ENCODE data around the gene C20orf144.

The C20orf144 gene

DNA sequence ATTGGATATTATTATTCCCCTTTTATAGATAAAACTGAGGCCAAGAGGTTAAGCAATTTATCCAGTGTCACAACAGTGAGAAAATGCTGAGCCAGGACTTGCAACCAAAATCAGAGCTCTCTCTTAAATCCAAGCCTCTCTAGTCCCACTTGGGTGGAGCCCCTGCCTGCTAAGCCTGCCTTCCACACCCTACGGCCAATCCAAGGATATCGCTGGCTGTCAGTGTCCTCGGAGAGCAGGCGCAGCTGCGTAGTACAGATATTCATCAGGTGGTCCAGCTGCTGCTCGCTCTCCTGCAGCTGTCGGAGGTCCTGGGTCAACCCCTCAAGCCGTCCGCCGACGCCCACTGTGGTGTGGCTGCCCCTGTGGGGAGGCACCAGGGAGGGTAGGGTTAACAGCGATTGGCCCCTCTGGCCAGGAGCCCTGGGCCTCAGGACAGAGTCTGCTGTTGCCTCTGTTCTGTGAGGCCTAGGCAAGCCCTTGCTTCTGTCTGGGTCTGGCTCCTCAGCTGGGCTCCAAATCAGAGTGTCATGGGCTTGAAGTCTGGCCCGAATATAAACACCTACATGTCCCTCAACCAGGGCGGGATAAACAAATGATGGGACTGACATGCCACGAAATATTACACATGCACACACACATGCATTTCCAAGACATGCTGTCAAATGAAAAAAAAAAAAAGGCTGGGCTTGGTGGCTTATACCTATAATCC lies 16.0 kb downstream of the C20orf144 start:
- no peak for DNase-seq

DNA sequence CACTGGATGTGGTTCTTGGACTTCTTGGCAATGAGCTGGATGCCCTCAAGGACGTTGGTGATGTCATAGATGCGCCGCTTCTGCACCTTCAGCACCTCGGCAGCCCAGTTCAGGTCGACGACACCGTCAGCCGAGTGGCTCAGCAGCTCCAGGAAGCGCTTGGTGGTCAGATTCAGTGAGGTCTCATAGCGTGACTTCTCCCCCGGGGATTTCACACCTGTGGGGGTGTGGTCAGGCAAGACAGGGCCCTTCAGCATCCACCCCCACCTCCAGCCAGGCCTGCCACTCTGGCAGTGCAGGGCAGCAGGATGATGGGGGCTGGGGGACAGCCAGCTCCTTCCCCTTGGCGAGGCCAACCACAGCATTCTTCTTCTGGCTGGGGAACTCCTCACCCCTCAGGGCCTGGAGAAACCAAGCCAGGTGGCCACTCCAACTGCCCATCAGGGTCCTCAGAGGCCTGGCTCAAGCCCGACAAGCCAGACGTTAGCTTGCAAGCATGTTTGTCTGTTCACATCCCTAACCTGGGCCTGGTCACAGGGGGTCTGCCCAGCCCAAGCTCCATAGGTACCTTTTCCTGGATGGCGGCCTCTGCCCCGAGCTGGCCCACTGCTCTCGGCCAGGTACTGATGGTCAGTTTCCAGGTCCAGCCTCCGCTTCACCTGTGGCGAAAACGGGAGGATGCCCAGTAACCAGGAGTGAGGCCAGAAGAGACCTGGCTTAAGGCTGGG lies 17.8 kb downstream of the C20orf144 start:
- peak; percentile 51 for DNase-seq

DNA sequence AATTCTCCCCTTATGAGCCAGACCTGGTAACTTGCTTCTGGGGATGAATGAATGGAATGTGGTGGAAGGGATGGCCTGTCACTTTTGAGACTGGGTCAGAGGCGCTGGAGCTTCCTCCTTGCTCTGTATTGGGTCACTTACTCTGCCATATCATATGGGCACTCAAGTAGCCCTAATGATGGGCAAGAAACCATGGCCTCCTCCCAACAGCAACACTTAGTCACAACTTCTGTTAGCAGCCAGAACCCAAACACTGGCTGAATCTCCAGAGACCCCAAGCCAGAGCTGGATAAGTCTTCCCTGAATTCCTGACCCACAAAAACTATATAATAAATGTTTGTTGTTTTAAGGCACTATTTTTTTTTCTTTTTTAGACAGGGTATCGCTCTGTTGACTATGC lies 18.6 kb downstream of the C20orf144 start:
- no peak for DNase-seq

DNA sequence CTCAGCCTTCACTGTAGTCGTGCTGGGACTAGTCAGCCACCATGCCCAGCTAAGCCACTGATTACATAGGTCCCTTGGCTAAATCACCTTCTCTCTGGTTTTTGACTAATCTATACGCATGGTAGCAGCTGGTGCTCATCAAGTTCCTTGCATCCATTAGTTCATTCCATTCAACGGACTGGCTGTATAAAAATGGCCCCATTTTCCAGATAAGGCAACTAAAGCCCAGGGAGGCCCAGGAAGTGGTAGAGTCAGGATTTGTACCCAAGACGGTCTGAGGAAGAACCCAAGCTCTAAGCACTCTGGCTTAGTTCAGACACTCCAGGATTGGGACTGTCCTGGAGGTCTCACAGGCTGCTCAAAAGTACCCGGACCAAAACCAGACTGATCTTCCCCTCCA lies 19.2 kb downstream of the C20orf144 start:
- DNase-seq = no peak

DNA sequence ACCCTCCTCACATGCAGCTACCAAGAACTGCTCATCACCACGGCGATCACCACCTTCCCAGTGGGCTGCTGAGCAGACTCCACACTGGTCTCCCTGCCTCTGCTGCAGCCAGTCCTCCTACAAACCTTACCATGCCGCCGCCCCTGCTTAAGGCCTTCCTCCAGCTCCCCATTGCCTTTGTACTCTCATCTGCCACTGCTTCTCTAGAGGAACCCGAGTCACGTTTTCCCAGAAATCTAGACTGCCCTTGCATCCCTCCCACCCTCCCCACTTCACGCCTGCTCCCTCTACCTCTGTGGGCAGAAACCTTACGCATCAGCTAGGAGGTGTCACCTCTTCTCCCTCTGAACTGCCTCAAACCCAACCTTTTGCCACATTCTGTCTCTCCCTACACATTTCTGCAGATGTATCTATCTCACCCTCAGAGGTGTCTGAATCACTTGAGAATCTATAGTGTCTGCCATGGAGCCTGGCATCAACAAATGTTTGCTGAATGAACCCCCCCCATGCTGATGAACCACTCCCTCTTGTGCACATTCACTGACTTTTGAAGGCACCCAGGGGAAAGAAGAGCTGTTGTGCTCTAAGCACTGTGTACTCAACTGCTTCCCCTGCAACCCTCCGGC lies 19.7 kb downstream of the C20orf144 start:
- peak; percentile 43 for DNase-seq

DNA sequence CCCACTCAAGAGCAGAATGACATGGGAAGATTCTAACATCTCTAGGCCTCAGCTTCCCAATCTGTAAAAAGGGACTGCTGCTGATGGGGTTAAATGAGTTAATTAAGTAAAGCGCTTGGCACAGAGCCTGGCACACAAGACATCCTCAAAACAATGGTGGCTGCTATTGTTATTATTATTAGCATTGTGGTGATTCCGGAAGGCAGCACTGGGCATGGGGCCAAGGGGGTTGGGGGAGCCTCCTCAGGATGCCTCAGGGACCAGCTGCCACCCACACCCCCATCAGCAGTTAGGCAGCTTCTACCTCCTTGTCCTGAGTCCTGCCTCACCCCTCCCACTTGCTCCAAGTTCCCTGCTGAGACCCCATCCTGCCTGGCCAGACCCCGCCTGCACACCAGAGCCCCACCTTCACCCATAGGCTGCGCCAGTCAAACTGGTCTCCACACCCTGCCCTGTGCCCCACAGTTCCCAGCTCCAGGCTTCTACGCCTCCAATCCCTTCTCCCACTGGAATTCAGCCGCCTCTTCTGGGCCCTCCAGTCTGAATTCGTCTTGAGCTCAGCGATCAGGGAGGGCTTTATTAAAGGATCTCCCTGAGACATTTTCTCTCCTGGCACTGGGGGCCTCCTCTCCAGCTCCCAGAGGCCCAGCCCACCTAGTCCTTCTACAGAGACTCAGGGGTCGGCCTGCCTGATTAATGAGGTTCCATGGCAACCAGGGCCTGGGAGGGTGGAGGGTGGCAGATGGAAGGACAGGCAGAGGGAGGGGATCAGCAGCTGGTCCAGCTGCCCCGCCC lies 22.6 kb downstream of the C20orf144 start:
- no peak for DNase-seq

DNA sequence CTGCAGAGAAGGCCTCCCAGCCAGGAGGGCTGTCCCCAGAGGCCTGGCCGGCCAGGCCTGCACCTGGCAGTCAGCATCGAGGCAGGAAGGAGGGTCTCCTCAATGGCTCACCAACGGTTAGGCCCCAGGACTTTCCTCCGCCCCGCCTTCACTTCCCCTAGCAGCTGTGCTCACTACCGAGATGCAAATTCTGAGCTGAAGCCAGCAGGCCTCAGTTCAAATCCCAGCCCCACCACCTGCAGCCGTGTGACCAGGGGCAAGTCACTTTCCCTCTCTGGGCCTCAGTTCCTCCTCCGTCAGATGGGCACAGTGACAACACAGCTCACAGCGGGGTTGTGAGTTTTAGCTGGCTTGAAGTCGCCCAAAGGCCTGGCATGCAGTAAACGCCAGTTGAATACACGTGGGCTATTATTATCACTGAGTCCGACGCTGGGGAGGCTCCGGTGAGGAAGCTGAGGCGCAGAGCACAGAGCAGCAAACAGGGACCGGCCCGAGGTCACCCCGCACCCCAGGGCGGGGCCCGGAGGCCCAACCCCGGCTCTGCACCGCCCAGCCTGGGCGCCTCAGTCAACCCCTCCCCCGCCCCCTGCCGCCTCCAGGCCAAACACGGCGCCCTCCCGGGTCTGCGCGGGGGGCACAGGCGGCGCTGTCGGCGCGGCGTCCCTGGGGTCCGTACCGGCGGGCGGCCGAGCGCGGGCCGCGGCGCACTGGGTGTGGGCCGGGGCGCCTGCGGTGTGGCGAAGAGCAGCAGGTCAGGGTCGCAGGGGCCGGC lies 23.4 kb downstream of the C20orf144 start:
- DNase-seq = peak; percentile 76

DNA sequence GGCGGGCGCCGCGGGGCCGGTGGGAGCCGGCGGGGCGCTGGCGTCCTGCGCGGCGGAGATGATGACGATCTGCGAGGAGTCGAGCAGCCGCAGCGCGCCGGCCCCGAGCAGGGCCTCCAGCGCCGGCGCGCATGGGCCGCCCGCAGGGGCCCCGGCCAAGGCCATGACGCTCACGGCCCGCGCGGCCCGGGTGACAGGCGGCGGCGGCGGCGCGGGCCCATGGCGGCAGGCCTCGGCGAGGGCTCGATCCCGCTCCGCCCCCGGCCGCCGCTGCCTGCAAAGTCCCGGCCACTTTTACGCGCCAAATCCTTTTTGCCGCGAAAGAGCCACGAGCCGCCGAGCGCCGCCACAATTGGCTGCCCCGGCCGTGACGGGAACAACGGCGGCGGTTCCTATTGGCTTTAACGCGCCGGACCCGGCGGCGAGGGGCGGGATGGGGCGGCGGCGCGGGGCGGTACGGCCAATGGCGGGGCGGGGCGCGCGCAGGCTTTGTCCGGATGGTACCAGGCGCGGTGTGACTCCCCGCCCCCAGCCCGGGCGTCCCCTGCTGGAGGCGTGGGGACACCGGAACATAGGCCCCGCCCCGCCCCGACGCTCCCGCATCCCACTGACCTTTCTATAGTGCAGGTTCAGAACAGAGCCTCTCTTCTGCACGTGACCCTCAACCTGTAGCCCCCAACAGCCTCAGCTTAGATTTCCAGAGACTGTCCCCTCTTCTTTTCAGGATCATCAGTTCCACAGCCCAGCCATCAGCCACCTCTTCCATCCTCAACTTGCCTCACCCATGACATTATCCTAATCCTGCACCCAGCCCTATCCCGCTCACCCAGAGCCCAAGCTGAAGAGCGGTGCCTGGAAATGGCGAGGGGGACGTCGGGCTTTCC lies 24.2 kb downstream of the C20orf144 start, which contains the start of gene E2F1:
TSS of gene E2F1 (minus strand) at position 286 of the 884 bp plus-strand sequence. CDS start at position 165, 121 bp downstream.
- peak; percentile 95 for DNase-seq

DNA sequence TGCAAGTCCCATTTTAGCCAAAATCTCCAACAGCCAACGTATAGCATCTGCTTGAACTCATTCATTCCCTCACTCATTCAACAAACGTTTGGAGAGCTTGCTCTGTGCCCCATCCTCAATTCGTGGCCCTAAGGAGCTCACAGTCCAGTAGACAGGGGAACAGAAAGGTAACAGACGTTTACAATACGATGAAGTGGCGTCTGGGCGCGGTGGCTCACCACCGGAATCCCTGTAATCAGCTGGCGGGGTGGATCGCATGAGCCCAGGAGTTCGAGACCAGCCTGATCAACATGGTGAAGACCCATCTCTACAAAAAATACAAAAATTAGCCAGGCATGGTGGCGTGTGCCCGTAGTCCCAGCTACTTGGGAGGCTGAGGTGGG lies 24.8 kb downstream of the C20orf144 start:
- no peak for DNase-seq

DNA sequence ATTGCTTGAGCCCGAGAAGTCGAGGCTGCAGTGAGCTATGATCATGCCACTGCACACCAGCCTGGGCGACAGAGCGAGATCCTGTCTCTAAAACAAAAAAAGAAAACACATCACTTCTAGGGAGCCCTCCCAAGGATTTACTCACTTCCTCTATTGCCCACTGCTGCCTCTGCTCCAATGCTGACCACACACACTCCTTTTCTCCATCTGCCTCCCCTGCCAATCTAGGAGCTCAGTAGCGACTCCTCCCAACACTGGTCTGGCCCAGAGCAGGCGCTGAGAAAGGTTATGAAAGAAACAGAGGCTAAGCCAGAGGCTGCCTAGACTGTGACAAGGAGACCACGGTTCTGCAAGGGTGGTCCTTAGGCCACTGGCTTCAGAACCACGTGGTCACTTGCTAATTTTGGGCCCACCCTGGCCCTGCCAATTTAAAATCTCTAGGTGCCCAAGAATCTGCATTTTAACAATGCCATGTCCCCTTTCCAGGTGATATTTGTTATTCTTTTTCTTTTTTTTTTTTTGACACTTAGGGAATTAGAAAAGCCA lies 25.3 kb downstream of the C20orf144 start:
- no peak for DNase-seq

DNA sequence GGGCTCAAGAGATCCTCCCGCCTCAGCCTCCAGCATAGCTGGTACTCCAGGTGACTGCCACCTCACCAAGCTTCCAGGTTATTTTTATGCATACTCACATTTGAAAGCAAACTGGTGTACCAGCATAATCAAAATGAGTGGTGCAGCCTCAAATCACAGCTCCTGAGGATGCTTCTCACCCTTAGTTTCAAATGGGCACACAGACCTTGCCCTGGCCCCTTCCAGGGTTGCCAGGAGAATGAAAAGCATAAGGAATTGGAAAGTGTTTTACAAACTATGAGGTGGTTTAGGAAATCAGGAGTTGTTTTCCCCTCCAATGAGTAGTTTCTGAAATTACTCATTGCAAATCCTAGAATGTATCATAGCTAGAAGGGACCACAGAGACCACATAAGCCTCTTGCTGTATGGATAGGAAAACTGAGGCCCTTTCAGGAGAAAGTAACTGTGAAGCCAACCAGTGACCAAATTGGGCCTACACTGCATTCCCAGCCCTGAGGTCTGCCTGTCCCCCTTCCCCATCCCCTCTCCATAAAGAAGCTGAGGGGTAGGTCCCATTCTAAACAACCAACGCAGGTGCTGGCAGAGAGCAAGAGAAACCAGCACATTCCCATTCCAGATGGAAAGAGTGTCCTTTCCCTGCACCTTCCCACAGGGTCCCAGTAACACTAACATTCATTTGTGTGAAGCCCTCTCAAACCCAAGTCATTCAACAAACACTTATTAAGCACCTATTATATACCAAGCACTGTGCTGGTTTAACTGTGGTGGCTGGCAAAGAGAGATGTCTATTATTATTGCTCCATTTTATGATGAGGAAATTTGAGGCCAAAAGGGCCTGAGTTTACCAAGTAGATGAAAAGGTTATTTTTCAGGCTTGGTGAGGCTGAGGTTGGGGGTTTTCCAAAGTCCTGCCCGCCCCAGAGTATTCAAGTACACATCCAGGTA lies 26.1 kb downstream of the C20orf144 start:
- no peak for DNase-seq

DNA sequence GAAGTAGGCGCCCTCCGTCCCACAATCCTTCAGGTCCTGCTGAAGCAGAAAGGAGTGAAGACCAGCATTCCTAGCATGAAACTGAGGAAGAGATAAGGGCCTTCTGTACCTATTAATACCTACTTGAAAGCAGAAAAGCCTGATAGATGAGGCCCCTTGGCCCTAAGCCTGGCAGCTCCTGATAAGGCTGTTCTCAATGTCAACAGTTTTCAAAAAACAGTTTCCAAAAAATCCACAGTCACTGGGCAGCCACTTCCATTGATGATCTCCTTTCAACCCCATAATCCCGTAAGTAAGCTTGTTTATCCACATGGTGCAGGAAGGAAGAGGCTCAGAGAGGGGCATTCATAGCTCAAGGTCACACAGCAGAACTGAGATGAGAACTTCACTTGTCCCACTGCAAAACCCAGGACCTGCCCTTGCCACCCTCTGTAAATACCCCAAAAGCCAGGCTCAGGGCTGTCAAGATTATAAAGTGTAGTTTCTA lies 26.9 kb downstream of the C20orf144 start:
- no peak for DNase-seq

DNA sequence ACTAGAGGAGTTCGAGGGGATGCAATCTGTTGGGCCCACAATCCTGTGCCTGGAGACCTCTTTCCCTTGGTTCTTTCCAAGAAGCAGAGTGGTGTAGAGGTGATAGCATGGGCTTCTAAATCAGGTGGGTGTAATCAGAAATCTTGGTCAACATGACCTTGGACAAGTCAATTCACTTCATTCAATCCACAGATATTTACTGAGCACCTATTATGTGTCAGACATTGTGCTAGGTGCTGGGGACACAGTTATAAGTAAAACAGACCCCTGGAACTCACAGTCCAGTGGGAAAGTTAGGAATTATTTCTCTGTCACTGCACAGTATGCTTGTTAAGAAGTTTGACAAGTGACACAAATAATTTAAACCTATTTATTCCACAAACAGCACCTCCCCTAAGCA lies 27.4 kb downstream of the C20orf144 start:
- DNase-seq = no peak

DNA sequence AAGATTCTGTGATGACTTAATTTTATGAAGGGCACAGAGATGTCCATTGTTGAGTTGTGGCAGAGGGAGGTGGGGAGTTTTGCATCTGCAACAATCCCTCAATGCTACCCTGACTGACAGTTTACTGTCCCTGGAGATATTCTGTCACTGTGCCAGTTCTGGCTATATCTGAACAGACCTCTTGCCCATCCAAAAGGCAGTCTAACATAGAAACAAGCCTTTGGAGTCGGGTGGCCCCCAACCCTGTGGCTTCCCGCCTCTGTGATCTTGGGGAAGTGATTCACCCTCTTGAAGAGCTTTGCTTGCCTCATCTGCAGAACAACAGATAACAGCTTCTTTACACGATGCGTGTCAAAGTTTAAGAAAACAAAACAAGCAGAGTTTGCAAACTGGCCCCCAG lies 27.8 kb downstream of the C20orf144 start:
- peak; percentile 63 for DNase-seq

DNA sequence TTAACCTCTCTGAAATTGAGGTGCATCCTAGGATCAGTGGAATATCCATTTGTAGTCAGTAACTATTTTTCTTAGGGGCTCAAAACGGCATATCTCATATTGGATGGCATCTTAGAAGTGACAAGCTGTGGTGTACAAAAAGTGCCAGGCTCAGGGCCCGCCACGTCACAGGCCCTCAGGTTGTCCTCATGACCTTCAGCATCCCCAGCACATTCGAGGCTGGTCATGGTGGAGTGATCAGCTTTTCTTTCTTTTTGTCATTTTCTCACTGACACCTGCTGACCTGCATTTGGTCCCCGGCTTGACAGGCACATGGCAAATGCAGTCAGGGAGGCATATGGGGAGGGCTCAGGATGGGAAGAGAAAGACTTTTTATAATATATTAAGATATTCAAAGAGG lies 31.2 kb downstream of the C20orf144 start:
- DNase-seq = no peak

DNA sequence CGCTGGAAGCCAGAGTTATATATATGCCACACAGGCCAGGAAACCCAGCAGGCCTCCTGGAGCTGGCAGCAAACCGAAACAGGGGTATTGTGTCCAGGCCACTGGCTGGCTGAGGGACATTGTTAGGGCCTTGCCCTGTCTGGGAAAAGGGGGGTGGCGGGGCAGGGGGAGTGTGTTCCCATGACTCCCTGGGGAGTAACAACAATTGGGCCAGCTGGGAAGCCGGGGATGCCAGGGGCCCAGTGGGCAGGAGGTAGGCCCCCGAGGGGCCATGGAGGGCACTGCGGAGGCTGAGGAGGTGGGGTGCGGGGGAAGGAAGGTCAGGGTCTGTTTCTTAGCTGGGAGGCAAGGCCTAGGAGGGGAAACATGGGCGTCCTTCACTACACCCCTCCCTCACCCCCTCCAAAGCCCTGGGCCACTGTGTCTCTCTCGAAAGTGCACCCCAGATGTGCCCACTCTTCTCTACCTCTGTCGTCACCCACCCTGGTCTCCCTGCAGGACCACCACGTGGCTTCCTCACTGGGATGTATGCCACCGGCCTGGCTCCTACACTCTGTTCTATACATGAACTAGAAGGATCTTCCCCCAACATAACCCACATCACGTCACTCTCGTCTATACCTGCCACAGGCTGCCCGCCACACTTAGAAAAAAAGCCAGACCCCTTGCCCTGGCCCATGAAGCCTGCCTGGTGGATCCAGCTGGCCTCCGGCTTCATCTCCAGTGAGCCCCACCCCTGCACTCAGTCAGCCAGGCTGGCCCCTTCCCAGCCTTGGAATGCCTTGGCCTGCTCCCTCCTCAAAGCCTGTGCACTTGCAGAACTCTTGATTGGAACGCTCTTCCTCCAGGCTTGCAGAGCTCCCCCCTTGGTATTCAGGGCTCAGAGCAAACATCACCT lies 31.9 kb downstream of the C20orf144 start:
- DNase-seq = no peak

DNA sequence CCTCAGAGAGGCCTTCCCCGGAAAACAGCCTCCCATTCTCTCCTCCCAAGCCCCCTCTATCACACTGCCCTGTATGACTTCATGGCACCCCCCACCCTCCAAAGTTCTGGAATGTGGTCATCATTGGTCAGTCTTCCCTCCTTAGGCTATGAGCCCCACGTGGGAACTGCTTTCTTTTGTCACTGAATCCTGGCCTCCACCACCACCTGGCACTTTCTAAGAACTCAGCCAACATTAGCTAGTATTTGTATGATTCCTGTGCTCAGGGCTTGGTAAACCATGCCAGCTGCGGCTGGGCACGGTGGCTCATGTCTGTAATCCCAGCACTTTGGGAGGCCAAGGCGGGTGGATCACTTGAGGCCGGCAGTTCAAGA lies 32.5 kb downstream of the C20orf144 start:
- no peak for DNase-seq

DNA sequence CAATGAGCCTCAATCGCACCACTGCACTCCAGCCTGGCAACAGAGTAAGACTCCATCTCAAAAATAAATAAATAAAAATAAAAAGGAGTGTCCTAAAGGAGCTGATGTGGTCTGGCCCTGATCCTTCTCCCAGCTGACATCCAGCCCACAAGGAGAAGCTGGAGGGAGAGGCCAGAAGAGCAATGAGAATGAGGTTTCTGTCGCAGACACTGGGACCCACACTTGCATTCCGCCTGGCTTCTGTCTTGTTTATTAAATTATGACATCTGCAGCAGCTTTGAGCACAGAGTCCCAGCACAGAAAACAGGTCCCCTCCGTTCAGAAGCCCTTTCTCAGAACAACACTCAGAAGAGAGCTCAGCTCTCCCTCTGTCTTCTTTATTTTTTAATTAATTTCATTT lies 34.3 kb downstream of the C20orf144 start:
- no peak for DNase-seq

DNA sequence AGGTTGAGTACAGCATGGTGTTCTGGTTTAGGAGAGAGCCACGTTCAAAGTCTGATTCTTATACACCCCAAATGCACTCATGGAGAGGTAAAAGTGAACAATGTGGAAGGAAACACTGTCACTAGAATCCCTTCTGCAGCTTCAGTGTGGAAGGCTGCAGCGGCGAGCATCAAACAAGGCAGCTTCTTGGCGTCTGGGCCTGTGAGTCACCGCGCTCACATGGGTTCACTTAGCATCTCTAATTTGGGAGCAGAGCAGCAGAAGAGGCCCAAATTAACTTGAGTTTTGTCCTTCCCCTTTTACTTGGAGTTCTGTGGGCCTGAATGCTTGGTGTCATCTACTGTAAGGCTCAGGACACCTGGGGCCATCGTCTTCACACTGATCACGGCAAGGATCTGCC lies 35.0 kb downstream of the C20orf144 start:
- no peak for DNase-seq
